HG03442 (cell line): ENCODE measurements around the gene P2RY8.

Experiments used
- ATAC-seq: cut with Tn5 transposase; IDR thresholded peaks from one replicate; pipeline ENCODE4 v1.9.1; 2021; ENCODE audit warnings: mild to moderate bottlenecking, moderate library complexity; ENCODE audit not compliant: unreplicated experiment

The P2RY8 gene

DNA sequence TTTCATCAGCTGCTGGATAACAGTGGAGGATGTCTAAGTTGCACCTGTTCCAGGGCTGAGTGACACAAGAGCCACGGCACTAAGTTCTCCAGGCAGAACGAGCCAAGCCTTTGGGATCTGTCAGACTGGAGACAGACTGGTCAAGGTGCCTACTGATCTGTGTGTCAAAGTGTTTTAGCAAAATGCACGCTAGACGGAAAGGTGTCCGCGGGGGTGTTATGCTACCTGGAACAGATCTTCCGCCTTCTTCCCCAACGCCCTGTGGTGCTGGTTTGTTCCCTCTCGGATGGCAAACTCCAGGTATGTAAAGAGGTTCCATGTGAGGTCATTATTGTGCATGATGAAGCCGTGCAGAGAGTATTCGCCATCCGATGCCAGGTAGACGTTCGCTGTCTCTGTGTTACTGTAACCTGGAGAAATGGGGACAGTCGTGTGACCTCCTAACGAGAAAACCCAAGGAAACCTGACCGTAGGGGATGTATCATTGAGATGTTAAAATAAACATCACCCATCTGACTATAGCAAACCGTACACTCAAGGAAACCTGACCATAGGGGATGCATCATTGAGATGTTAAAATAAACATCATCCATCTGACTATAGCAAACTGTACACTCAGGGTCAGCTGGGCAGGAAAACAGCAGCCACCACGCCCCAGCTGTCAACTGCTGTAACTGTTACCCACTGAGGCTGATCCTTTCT lies 115.4 kb downstream of the P2RY8 start:
- no peak for ATAC-seq

DNA sequence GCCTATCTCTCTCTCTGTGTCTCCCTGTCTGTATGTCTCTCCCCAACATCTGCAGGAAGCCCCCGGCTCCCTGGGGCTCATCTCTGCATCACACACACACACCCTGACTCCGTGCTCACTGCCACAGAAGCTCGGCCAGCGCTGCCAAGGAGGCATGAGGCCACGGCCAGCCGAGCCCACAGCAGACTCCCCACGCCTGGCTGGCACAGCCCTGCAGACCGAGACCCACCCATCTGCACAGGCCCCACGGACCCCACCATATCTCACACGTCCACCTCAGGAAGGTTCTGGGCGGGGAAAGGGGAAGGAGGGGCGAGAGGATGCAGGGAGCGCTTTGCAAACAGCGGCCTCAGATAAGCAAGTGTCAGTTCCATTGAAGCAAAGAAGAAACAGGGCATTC lies 116.6 kb downstream of the P2RY8 start:
- no peak for ATAC-seq

DNA sequence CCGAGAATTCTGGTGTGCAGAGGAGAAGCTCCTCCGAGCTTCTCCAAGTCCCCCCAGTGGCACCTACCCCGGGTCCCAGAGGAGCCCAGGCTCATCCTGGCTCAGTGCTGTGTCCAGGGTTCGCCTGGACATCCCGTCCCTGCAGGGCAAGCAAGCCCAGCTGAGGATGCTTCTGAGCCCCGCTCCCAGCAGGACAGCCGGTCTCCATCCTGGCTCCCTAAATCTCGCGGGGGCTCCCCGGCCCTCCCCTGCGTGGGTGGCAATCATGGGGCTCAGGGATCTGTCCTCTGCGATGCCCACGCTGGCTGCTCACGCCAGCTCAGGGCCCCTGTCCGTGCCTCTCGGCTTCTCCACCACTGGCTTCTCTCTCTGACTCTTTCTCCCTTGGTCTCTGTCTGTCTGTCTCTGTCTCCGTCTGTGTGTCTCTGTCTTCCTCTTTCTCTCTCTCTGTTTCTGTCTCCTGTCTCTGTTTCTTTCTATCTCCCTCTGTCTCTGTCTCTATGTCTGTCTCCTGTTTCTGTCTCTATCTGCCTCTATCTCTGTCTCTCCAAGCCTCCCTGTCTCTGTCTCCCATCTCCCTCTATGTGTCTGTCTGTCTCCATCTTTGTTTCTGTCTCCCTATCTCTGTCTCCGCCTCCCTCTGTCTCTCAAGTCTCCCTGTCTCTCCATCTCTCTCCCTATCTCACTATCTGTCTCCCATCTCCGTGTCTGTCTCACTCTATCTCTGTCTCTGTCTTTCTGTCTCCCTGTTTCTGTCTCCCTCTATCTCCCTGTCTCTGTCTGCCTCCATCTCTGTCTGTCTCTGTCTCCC lies 117.2 kb downstream of the P2RY8 start:
- ATAC-seq: no peak

DNA sequence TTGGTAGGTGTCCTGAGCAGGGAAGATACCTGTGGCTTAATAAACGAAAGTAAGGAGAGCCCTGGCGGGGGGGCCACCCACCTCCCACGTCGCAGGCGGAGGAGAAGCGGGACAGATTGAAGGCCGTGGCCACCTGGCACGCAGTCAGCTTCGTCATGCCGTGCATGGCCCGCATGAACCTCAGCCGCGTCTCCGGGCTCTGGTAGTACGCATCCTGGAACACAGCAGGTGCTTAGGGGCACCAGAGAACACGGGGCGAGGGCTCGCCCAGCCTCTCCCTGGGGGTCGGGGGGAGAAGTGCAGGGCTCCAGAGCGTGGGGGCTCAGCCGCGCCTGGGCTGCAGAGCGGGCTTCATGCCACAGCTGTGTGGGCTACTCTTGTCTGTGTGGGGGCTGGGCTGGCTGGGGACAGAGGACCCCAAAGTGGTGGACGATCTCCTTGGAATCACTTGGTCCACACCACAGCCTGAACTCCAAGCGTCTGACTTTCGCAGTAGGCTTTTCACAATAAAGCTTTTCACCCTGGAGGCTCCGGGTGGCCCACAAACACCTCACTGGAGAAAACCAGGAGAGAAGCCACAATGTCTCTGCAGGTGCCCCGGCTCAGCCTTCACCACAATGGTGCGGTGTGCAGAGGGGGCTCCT lies 118.0 kb downstream of the P2RY8 start:
- ATAC-seq: no peak

DNA sequence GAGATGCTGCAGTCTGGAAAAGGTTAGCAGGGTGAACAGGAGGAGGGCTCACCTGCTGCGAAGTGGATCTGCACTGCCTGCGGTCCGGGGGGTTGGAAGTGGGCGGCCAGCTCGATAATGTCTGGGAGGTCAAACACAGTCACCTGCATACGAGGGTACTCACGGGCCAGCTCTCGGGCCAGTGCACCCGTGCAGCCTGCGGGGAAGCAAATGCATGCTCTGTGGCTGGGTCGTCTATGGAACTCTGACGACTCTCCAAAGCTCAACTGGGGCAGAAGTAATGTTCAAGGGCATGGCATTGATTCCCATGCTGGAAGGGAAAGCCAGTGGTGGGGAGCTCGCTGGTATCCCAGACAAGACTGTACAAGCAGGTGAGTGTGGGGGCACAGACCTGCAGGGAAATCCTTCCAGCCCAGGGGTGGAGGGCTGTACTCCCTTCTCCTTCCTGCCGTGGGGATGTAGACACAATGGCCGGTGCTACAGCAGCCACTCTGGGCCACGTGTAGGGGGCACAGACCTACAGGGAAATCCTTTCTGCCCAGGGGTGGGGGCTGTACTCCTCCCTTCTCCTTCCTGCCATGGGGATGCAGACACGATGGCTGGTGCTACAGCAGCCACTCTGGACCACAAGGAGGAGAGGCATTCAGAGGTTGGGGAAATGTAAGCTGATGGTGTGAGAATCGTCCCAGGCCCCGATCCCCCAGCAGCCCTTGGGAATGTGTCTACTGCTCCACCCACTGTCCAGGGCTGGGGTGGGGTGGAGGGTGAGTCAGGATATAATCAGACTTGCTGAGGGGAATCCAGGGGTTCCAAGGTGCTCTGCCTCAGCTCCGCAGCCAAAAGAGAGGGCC lies 118.8 kb downstream of the P2RY8 start:
- no peak for ATAC-seq

DNA sequence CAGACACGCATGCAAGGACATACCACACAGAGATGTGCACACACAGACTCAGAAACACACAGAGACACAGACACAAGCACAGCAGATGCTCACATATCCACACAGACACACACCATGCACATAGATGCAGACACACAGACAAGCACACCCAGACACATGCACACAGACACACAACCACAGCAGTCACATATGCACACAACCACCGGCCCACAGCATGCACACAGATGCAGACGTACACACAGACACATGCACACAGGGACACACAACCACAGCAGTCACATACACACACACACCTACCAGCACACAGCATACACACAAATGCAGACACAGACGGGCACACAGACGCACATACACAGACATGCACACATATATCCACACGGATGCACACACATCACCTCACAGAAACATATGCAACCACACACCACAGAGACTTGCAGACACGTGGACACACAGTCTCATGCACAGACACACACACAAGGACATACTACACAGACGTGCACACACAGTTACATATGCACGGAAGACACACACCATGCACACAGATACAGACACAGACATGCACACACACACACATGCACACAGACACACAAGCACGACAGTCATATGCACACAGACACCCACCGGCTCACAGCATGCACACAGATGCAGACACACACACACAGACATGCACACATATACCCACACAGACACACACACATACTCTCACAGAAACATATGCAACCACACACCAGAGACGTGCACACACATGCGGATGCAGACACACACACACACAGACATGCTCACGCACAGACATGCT lies 119.8 kb downstream of the P2RY8 start:
- ATAC-seq: no peak

DNA sequence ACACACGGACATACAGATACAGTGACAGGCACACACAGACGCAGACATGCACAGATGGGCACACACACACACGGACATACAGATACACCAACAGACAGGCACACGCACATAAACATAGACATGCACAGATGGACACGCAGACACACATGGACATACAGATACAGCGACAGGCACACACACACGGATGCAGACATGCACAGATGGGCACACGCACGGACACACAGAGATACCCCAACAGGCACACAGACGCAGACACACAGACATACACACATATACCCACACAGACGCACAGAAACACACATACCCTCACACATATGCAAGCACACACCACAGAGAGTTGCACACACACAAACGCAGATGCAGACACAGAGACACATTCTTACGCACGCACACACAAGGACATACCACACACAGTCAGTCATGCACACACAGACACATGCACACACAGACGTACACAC lies 120.6 kb downstream of the P2RY8 start:
- no peak for ATAC-seq
